Measurements from ENCODE around the gene DDX47. TPM values are rescaled to one million over a fixed set of nuclear protein-coding genes. Genes with fewer than 3 reads are reported as not detected.
A peak's percentile ranks its signal among the peaks of the same experiment; 100 is the strongest.

DDX47 gene
- total and polyA plus RNA-seq, 2 of the 13 experiments (the other 11 are each of a cell fraction or from before 2014, with no cell fraction given), result 48.5 to 78.7 TPM

- H3K4me1 ChIP-seq (ENCODE audit: insufficient read depth, low read length), result peaks cover 28% of the 10 kb centered on the region
- BruUV-seq (replicated peaks), result no TSS peak
- in situ Hi-C loops (cut with HindIII; ENCODE audit: extremely low pct_ligation_motif_present, low pct_unique_long_range_greater_than_20kb), result loop anchor here (25.0 kb wide), 1 partner anchor 427 kb away; no protein-coding TSS in a partner anchor
- no peak for TF ChIP-seq ZNF230 (CRISPR knock-in tag; IDR thresholded peaks at IDR 0.05)
- TF ChIP-seq HNRNPL (IDR thresholded peaks at IDR 0.05; ENCODE audit: low read depth, low read length), result no peak
- TF ChIP-seq KAT7 (CRISPR knock-in tag; IDR thresholded peaks at IDR 0.05; ENCODE audit: borderline replicate concordance), result no peak
- no peak for TF ChIP-seq ZMYM2 (CRISPR knock-in tag; IDR thresholded peaks at IDR 0.05)
- TF ChIP-seq ZNF644 (CRISPR knock-in tag; IDR thresholded peaks at IDR 0.05; ENCODE audit: low read depth), result no peak
- no peak for TF ChIP-seq ZNF232 (CRISPR knock-in tag; IDR thresholded peaks at IDR 0.05; ENCODE audit: borderline replicate concordance)
- no peak for TF ChIP-seq ARID2 (CRISPR knock-in tag; IDR thresholded peaks at IDR 0.05; ENCODE audit: borderline replicate concordance)
- no peak for TF ChIP-seq MBD4 (IDR thresholded peaks at IDR 0.05; ENCODE audit: borderline replicate concordance, low read length)
- TF ChIP-seq, protein P1, sequence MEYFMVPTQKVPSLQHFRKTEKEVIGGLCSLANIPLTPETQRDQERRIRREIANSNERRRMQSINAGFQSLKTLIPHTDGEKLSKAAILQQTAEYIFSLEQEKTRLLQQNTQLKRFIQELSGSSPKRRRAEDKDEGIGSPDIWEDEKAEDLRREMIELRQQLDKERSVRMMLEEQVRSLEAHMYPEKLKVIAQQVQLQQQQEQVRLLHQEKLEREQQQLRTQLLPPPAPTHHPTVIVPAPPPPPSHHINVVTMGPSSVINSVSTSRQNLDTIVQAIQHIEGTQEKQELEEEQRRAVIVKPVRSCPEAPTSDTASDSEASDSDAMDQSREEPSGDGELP (IDR thresholded peaks at IDR 0.05; ENCODE audit: borderline replicate concordance, low read depth), result no peak
- TF ChIP-seq ZFY (CRISPR knock-in tag; IDR thresholded peaks at IDR 0.05), result no peak
- no peak for TF ChIP-seq ATF7 (IDR thresholded peaks at IDR 0.05)
- no peak for TF ChIP-seq ATF7 (CRISPR knock-in tag; IDR thresholded peaks at IDR 0.05)
- TF ChIP-seq CENPT (CRISPR knock-in tag; IDR thresholded peaks at IDR 0.05; ENCODE audit: low read depth), result no peak
- no peak for TF ChIP-seq ZNF775 (CRISPR knock-in tag; IDR thresholded peaks at IDR 0.05; ENCODE audit: borderline replicate concordance)
- TF ChIP-seq, protein P2, sequence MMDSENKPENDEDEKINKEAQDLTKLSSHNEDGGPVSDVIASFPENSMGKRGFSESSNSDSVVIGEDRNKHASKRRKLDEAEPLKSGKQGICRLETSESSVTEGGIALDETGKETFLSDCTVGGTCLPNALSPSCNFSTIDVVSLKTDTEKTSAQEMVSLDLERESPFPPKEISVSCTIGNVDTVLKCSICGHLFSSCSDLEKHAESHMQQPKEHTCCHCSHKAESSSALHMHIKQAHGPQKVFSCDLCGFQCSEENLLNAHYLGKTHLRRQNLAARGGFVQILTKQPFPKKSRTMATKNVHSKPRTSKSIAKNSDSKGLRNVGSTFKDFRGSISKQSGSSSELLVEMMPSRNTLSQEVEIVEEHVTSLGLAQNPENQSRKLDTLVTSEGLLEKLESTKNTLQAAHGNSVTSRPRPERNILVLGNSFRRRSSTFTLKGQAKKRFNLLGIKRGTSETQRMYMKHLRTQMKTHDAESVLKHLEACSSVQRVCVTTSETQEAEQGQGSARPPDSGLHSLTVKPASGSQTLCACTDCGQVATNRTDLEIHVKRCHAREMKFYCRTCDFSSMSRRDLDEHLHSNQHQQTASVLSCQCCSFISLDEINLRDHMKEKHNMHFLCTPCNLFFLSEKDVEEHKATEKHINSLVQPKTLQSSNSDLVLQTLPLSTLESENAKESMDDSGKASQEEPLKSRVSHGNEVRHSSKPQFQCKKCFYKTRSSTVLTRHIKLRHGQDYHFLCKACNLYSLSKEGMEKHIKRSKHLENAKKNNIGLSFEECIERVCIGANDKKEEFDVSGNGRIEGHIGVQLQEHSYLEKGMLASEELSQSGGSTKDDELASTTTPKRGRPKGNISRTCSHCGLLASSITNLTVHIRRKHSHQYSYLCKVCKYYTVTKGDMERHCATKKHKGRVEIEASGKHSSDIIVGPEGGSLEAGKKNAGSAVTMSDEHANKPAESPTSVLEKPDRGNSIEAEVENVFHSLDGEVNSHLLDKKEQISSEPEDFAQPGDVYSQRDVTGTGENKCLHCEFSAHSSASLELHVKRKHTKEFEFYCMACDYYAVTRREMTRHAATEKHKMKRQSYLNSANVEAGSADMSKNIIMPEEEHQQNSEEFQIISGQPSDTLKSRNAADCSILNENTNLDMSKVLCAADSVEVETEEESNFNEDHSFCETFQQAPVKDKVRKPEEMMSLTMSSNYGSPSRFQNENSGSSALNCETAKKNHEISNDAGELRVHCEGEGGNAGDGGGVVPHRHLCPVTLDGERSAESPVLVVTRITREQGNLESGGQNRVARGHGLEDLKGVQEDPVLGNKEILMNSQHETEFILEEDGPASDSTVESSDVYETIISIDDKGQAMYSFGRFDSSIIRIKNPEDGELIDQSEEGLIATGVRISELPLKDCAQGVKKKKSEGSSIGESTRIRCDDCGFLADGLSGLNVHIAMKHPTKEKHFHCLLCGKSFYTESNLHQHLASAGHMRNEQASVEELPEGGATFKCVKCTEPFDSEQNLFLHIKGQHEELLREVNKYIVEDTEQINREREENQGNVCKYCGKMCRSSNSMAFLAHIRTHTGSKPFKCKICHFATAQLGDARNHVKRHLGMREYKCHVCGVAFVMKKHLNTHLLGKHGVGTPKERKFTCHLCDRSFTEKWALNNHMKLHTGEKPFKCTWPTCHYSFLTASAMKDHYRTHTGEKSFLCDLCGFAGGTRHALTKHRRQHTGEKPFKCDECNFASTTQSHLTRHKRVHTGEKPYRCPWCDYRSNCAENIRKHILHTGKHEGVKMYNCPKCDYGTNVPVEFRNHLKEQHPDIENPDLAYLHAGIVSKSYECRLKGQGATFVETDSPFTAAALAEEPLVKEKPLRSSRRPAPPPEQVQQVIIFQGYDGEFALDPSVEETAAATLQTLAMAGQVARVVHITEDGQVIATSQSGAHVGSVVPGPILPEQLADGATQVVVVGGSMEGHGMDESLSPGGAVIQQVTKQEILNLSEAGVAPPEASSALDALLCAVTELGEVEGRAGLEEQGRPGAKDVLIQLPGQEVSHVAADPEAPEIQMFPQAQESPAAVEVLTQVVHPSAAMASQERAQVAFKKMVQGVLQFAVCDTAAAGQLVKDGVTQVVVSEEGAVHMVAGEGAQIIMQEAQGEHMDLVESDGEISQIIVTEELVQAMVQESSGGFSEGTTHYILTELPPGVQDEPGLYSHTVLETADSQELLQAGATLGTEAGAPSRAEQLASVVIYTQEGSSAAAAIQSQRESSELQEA (CRISPR knock-in tag; IDR thresholded peaks at IDR 0.05; ENCODE audit: not compliant biosample characterization), result no peak
- H3K27me3 ChIP-seq (ENCODE audit: control insufficient read depth in 1 of 2, insufficient read depth in 2 of 2, low read length in 2 of 2), result peaks cover 0 to 35% of the 10 kb centered on the region in 2 experiments; a peak in 4 of 5 replicates
- H3K36me3 ChIP-seq (replicated peaks in 1 of 2; ENCODE audit: control insufficient read depth in 1 of 2, insufficient read depth in 2 of 2, low read length in 2 of 2), result no peaks in the 10 kb centered on the region
- WGBS (ENCODE audit: low lambda C conversion rate), result 52% methylated on average over 13 of the region's 14 CpGs
- POLR2A ChIA-PET, result no interaction called here
- H3K4me3 ChIP-seq (replicated peaks in 1 of 3; ENCODE audit: insufficient read depth in 1 of 3, low read depth in 2 of 3, low read length in 3 of 3), result peak within 1 kb of the TSS in 1 of 3 experiments; percentile 51; a peak in 1 of 6 replicates
- peak within 1 kb of the TSS; percentile 66 for H3K4me2 ChIP-seq (ENCODE audit: low read depth, low read length)
- no peak within 1 kb of the TSS for H2AFZ ChIP-seq (ENCODE audit: low read length)
- DNase-seq (ENCODE audit: low spot score) (no peak), ATAC-seq (no peak), FAIRE-seq (no peak)
- H3K9me3 ChIP-seq (ENCODE audit: low read length), result no peaks in the 10 kb centered on the region
- H3K9ac ChIP-seq (ENCODE audit: insufficient read depth, low read depth, low read length), result peak within 1 kb of the TSS; percentile 24; the same call in 1 of the 2 replicates
- H3K79me2 ChIP-seq (ENCODE audit: insufficient read depth, low read length), result no peaks in the 10 kb centered on the region
- CTCF ChIA-PET (ENCODE audit: low intra/inter-chr PET ratio, low total read pairs), result no interaction called here
- intact Hi-C loops (cut with micrococcal nuclease; ENCODE audit: unreplicated experiment), result loop anchor here (5.0 kb wide), 1 partner anchor 197 kb away; no protein-coding TSS in a partner anchor
- no peak within 1 kb of the TSS for H3K27ac ChIP-seq (ENCODE audit: extremely low read length, insufficient read depth, low read length)
- no peaks in the 10 kb centered on the region for H4K20me1 ChIP-seq (ENCODE audit: insufficient read depth, low read length)
Measured at GRCh38 chr12:12784911-12785814, 28.0 kb upstream of the DDX47 start, which contains the start of gene APOLD1. TSS of gene APOLD1 (plus strand) at chr12:12785659. CDS start at chr12:12785692, 33 bp downstream.

All from HepG2 (cell line).